ENCODE results near the gene CHST12.
"Not testable (repeated sequence)": the region's sequence is repeated elsewhere in the genome, so short reads cannot be mapped to it uniquely, and the experiment has no call there.

CHST12 gene

DNA sequence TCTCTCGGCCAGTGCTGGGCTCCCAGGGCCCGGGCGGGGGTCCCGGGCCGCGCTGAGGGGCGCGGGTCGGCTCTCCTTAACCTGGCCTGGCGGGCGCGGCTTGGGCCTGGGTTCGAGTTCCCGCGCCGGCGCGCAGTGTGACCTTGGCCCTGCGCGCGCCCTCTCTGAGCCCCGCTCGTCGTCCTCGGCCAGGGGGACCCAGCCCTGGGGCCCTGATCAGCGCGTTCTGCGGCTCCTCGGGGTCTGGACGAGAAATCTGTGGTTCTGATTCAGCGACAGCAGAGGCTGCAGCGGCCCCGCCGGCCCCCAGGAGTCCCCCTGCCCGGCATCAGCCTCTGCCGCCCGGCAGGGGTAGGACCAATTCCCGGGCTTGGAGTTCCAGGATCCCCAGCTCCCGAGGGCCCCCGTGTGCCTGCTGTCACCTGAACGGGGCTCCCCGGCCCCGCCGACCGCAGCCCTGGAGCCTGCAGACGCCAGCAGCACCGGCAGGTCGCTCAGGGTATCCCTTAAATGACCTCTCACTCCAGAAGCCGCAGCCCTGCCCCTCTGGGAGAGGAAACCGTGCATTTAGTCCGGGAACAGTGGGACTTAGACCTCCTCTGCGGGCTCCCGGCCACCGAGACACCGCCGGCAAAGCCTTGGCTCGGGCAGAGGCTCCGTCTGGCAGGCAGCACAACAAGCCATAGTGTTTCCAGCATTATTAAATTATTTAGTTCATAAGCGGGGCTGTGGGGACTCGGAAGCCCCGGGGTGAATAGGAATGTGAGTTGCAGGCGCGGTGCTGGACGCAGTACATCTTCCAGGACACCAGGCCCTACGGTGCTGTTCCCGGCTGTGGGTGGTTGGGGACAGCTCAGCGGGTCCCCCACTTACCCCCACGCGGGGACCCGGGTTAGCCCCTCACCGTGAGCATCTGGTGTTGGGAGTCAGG lies 572 bp downstream of the CHST12 start:
- peak; percentile 70 for DNase-seq (ENCODE audit: low spot score)

DNA sequence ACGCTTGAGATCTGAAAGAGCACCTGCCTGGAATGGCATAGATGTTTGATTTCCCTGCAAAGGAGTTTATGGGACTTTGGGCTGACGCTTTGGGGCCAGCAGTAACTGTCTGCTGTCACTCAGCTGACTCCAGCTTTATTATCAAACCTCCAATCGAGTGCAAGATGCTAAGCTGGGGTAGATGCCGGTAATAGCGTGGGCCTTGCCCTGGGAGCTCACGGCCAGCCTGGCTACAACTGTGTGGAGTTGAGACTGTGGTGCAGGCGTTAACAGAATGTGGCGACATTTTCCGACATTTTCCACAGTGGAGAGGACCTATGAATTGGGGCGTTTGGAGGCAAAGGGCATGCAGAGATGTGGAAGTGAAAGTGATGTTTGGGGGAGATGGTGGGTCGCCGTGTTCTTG lies 1.3 kb downstream of the CHST12 start:
- no peak for DNase-seq (ENCODE audit: low spot score)

DNA sequence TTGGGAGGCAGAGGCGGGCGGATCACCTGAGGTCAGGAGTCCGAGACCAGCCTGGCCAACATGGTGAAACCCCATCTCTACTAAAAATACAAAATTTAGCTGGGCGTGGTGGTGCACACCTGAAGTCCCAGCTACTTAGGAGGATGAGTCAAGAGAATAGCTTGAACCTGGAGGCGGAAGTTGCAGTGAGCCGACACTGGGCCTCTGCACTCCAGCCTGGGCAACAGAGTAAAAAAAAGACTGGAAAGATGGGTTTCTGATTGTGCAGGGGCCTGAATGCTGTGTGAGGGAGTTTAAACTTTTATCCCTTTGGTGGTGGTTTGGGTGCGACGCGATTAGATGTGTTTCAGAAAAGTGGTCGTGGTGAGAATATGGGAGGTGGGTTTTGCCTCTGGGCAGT lies 1.8 kb downstream of the CHST12 start:
- DNase-seq (ENCODE audit: low spot score), result no peak

DNA sequence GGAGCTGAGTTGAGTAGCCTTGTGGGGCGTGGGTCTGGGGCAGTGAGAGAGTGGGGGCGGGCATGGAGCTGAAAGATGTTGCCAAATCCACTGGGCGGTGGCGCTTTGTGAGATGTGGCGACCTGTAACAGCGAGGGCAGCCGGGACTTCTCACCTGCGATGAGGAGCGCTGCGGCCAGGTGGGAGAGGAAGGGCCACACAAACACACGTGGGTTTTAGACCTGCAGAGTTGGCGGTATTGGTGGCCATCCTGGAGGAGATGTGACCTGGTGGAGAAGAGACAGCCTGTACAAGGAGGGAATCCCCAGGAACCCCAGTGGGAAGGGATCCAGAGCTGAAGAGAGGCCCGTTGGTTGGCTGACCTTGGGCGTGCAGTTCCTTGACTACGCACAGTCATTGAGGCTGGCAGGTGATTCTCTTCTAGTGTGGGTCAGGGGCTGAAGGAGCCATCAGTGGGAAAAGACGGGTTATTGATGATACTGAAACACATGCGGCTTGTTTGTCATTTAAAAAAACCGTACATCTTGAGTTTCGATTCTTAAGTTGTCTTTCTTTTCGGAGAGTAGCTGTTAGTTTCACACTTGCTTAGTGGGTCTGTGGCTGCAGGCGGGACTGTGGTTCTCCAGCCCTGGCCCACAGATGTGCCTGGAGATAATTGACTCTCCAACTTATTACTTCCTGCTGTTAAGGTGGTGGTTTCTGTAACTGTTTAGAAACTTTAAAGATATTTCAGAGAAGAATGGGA lies 2.4 kb downstream of the CHST12 start:
- DNase-seq (ENCODE audit: low spot score), result no peak

DNA sequence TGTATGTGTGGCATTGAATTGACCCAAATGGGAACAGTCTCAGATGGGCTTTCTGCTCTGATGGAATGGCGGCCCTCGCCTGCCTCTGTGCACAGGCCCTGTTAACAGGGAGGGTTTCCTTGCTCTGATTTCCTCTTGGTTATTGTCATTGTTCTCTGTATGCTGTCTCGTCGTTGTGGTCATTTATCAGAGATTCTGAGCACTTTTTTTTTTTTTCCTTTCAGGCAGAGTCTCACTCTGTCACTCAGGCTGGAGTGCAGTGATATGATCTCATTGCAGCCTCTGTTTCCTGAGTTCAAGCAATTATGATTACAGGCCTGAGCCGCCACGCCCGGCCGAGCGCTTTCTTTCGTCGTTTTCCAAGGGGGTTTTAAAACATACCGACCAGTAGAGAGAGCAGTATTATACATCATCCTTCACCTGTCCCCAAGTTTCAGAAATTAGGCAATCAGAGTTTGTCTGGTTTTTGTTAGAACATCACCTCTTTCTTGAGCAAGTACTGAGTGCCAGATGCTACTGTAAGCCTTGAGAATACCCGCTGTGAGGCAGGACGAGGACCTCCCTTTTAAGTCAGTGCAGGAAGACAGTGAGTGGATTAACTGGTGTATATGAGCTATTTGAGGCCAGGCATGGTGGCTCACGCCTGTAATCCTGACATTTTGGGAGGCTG lies 6.5 kb downstream of the CHST12 start:
- no peak for DNase-seq (ENCODE audit: low spot score)

DNA sequence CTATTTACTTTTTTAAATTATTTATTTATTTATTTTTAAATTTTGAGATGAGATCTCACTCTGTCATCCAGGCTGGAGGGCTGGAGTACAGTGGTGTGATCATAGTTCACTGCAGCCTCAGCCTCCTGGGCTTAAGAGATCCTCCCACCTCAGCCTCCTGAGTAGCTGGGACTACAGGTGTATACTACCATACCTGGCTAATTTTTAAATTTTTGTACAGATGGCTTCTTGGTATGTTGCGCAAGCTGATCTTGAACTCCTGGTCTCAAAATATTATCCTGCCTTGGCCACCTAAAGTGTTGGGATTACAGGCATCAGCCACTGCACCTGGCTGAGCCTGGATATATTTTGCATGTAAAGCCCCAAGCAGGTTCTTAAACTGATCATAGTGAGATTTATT lies 7.6 kb downstream of the CHST12 start:
- no peak for DNase-seq (ENCODE audit: low spot score)

DNA sequence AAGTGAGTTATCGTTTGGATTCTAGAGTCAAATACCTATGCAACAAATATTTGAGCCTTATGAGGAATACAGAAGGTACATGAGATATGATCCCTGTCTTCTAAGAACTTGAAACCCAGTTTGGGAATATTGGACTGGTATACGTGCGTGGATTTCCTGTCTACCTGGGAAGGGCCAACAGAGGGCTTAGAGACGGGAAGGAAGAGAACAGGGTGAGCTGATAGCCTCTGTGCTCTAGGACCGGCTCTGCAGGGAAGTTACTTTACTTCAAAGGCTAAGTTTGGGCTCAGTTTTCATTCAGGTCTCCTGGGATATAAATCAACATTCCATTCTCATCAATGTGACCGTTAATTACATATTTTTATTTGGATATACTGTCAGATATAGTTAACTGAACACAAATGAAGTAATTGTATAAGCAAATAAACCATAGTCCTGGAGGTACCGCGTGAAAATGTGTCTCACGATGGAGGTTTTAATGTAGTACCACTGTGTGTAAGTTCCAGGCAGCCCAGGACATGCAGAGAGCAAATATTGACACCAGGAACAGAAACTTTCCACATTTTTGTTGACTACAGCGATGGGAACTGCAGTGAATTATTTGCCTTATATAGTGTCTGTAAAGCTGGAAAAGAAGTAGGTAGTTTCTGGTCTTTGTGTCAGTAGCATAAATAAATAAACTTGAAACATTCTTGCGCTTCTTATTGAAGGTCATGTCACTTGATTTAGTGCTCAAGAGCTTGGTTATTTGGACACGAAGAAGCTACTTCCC lies 8.6 kb downstream of the CHST12 start:
- no peak for DNase-seq (ENCODE audit: low spot score)

DNA sequence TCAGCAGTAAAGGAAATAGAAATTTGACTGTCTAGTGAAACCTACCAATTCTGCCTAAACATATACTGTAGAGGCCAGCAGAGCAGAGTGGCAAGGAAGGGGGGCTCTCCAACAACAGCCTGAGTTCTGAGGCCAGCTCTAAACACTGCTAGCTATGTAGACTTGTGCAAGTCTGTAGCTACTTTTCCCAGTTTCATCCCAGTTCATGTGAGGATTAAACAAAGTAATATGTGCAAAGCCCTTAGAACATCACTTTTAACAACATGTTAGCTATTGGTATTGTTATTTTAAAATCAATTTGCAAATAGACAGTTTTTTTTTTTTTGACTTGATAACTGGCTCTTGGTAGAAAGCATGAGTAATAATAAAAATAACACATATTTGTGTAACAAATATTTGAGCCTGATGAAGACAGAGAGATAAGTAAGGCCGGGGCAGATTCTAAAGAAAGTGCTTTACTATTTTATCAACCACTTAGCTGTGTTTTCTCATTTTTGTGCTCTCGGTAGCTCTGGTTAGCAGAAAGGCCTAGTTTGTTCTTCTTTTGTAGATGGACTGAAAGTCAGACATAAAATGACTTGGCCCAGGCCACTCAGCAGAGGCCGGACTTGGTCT lies 9.3 kb downstream of the CHST12 start:
- no peak for DNase-seq (ENCODE audit: low spot score)

DNA sequence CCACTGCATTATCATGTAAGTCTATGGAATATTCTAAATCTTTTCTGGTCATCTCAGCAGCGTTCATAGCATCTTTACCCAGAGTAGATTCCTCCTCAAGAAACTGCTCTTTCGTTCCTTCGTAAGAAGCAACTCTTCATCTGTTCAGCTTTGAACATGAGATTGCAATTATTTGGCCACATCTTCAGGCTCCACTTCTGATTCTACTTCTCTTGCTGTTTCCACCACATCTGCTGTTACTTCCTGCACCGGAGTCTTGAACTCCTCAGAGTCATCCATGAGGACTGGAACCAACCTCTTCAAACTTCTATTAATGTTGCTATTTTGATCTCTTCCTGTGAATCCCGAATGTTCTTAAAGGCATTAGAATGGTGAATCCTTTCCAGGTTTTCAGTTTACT lies 12.7 kb downstream of the CHST12 start:
- no peak for DNase-seq (ENCODE audit: low spot score)

DNA sequence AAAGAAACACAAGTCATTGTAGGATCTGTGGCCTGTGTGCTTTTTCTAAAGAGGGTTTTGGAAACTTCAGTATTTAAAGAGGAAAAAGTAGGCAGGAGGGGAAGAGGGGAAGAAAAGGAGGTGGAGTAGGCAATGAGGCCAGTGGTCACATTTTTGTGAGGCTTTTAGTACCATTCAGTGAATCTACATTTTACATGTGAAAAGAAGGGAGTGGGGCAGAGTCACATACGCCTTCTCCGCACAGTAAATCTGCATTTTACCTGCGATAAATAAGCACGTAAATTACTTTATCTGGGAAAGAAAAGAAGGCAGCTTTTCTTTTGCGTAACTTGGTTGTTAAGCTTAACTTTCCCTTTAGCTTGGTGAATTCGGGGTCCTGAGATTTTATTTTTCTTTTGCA lies 13.2 kb downstream of the CHST12 start:
- no peak for DNase-seq (ENCODE audit: low spot score)

DNA sequence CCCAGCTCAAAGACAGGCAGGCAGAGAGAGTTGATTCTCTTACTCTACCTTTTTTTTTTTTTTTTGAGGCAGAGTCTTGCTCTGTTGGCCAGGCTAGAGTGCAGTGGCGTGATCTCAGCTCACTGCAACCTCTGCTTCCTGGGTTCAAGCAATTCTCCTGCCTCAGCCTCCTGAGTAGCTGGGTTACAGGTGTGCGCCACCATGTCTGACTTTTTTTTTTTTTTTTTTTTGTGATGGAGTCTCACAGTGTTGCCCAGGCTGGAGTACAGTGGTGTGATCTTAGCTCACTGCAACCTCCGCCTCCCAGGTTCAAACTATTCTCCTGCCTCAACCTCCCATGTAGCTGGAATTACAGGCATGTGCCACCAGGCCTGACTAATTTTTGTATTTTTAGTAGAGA lies 13.8 kb downstream of the CHST12 start:
- not testable (repeated sequence) for DNase-seq (ENCODE audit: low spot score)

DNA sequence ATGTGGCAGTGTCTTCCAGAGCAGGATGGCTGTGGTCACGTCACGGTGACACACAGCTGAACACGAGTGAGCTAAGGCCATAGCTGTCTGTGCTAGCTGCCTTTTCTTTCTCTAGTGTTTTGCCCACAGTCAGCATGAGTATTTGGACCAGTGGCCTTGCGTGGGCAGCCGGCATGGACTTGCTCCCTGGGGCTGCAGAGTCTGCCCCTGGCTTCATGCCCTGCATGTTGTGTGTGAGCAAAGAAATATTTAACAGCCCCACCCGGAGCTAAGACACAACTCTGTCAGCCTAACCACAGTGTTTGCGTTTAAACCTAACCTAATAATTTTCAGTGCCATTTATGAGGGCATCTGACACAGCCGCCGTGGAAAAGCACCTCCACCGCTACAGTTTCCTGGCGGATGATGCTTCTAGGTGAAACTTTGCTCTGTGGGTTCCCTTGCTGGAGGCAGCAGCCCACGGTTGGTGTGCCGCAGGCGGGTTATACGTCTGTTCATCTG lies 14.6 kb downstream of the CHST12 start:
- DNase-seq (ENCODE audit: low spot score), result no peak

DNA sequence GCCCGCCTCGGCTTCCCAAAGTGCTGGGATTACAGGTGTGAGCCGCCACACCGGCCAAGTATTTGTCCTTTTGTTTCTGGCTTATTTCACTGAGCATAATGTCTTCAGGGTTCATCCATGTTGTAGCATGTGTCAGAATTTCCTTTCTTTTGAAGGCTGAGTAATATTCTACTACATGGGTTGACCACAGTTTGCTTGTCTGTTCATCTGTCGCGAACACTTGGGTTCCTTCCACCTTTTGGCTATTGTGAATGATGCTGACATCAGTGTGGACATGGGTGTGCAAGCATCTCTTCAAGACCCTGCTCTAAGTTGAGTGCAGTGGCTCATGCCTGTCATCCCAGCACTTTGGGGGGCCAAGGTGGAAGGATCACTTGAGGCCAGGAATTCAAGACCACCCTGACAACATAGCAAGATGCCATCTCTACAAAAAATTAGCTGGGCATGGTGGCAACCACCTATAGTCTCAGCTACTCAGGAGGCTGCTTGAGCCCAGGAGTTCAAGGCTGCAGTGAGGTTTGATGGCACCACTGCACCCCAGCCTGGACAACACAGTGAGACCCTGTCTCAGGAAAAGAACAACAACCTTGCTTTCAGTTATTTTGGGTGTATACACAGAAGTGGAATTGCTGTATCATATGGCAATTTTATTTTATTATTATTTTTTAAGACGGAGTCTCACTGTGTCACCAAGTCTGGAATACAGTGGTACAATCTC lies 17.0 kb downstream of the CHST12 start:
- DNase-seq (ENCODE audit: low spot score), result no peak

DNA sequence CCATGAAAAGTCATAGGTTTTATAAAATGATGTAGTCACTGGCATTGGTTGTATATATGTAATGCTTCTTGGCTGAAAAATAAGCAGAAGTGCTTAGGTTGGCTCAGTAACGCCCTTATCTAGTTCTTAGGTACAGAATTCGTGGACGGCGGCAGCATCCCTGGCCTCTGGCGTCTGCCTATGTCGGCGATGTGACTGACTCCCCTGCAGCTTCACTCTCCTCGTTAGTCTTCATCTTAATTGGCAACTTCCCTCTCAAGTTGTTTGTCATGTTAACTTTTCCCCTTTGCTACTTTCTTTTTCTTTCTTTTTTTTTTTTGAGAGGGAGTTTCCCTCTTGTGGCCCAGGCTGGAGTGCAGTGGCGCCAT lies 18.5 kb downstream of the CHST12 start:
- DNase-seq (ENCODE audit: low spot score), result no peak

DNA sequence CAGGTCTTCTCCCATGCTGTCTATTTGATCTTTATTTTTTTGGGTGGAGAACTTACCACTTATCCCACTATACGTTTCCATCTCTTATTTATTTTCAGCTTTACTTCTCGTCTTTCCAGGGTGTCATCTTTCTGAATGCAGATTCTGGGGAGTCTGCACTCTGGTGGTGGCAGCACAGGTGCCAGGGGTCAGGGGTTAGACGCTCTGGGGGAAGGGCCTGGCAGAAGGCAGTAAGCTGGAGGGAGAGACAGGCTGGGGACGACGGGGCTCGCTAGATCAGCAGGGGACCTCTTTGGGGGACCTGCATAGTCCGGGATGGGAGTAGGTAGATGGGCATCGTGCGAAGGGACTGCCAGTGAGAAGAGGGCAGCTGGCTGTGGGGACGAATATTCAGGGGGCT lies 22.3 kb downstream of the CHST12 start:
- DNase-seq (ENCODE audit: low spot score), result no peak

DNA sequence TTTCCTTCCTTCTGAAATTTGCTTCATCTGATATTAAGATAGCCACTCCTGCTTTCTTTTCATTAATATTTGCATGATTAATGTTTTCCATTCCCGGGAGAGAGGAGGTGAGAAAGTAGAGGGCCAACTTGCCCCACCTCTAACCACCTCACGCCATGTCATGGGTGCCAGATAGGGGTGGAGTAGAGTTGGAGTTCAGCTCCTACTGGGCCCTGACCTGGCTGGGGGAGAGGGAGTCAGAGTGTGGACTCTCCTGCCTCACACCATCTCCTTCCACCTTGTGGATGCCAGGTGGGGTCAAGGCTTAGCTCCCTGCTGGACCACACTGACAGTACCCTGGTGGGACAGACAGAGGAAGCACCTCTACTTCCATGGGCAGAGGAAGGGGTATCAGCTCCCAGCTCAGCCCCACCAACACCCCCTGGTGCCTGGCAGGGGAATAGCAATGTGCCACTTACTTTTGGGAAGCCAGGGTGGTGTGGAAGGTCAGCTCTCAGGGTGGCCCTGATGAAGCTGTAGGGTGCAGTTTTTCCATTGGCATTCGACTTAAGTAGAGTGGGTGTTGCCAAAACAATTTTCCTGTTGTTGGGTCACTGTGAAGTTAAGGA lies 28.0 kb downstream of the CHST12 start:
- DNase-seq (ENCODE audit: low spot score), result peak; percentile 67

DNA sequence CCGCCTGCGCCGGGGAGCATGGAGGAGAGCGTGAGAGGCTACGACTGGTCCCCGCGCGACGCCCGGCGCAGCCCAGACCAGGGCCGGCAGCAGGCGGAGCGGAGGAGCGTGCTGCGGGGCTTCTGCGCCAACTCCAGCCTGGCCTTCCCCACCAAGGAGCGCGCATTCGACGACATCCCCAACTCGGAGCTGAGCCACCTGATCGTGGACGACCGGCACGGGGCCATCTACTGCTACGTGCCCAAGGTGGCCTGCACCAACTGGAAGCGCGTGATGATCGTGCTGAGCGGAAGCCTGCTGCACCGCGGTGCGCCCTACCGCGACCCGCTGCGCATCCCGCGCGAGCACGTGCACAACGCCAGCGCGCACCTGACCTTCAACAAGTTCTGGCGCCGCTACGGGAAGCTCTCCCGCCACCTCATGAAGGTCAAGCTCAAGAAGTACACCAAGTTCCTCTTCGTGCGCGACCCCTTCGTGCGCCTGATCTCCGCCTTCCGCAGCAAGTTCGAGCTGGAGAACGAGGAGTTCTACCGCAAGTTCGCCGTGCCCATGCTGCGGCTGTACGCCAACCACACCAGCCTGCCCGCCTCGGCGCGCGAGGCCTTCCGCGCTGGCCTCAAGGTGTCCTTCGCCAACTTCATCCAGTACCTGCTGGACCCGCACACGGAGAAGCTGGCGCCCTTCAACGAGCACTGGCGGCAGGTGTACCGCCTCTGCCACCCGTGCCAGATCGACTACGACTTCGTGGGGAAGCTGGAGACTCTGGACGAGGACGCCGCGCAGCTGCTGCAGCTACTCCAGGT lies 29.7 kb downstream of the CHST12 start:
- no peak for DNase-seq (ENCODE audit: low spot score)

DNA sequence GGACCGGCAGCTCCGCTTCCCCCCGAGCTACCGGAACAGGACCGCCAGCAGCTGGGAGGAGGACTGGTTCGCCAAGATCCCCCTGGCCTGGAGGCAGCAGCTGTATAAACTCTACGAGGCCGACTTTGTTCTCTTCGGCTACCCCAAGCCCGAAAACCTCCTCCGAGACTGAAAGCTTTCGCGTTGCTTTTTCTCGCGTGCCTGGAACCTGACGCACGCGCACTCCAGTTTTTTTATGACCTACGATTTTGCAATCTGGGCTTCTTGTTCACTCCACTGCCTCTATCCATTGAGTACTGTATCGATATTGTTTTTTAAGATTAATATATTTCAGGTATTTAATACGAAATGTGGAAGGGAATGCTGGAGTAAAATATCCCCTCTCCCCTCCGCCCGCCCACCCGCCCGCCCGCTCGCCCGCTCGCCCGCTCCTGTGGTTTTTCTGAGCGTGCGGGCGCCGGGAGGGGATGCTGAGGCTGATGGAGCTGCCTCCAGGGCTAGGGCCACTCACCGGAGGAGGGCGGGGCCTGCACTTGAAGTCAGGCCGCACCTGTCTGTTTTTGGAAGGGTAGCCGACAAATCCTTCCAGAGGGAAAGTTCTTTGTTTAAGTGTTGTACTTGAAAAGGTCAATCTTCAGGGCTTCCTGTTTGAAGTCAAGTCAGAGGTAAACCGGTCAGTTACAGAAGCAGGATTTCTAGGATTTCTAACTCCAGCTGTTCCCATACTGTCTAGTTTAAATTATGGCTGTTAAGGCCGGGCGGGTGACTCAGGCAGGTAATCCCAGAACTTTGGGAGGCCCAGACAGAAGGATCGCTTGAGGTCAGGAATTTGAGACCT lies 30.5 kb downstream of the CHST12 start:
- no peak for DNase-seq (ENCODE audit: low spot score)

DNA sequence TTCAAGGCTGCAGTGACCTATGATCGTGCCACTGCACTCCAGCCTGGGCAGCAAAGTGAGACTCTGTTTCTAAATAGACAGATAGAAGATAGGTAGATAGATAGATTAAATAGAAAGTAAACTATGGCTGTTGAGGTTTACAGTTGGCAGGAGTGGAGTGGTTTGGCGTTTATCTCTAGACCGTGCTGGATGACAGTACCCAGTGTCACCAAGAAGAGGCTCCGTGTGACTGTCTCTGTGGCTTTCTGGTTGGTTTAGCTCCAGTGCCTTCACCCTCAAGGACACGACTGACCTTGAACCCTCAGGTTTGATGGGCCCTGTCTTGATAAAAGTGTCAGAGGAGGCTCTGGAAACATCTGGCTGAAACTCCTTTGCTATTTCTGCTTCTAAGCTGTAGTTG lies 31.7 kb downstream of the CHST12 start:
- DNase-seq (ENCODE audit: low spot score), result no peak
